ENCODE measurements around the gene RNPEPL1. TPM values are rescaled to one million over a fixed set of nuclear protein-coding genes. Genes with fewer than 3 reads are reported as not detected.
"Not testable (repeated sequence)": the region's sequence is repeated elsewhere in the genome, so short reads cannot be mapped to it uniquely, and the experiment has no call there.

Gene RNPEPL1
- 40.5 TPM for polyA plus RNA-seq (2013)

- WGBS (ENCODE audit: insufficient coverage) = 0% methylated on average over 46 of the region's 106 CpGs
- Histone ChIP-seq H3K27ac (ENCODE audit: insufficient read depth in 1 of 2, low read depth in 1 of 2, low read length in 2 of 2, poor library complexity in 1 of 2, severe bottlenecking in 2 of 2) (peak within 1 kb of the TSS in 1 of 2 experiments; percentile 68), H3K9me3 (ENCODE audit: control extremely low read depth in 1 of 5, control insufficient read depth in 4 of 5, insufficient read depth in 2 of 5, low read depth in 1 of 5, low read length in 4 of 5) (no peaks in the 10 kb centered on the region), H3K4me3 (ENCODE audit: control insufficient read depth in 1 of 7, extremely low read depth in 1 of 7, insufficient read depth in 4 of 7, low read depth in 2 of 7, low read length in 6 of 7) (peak within 1 kb of the TSS; percentile 49 to 86 (median 72)), H3K36me3 (ENCODE audit: control insufficient read depth in 4 of 4, insufficient read depth in 4 of 4, low read length in 3 of 4) (peaks cover 0 to 16% (median 8%) of the 10 kb centered on the region in 4 experiments), H3K27me3 (replicated peaks in 2 of 5; ENCODE audit: control insufficient read depth in 4 of 5, insufficient read depth in 5 of 5, low read length in 4 of 5) (no peaks in the 10 kb centered on the region), H3K4me1 (ENCODE audit: control extremely low read depth in 1 of 4, control insufficient read depth in 4 of 4, insufficient read depth in 4 of 4, low read length in 3 of 4) (peaks cover 13 to 63% (median 59%) of the 10 kb centered on the region in 4 experiments)
- ChIA-PET CTCF (interaction anchor here (1.0 to 2.9 kb wide), 5 partner anchors 14 to 35 kb away, joined by 3 to 16 read pairs (median 6); partner anchors contain the start of gene CAPN10), POLR2A (interaction anchor here (0.7 to 5.5 kb wide), 4 partner anchors 10 to 19 kb away, joined by 3 to 39 read pairs (median 4); partner anchors contain the start of genes ANKMY1 and CAPN10)
- peak in 2 of 3 donors; percentile 58 to 72 for DNase-seq
These were observed at the start of gene RNPEPL1 for GRCh38 chr2:240567872-240568677. Gene RNPEPL1 (plus strand): TSS chr2:240568484. CDS start chr2:240568587, 103 bp downstream.

GRCh38 chr2:240518981-240519380 is 49.3 kb upstream of the RNPEPL1 start:
- no peak for DNase-seq
- ChIA-PET CTCF (interaction anchor here (1.2 kb wide), 1 partner anchor 32 kb away, joined by 3 read pairs; no protein-coding TSS in a partner anchor), POLR2A (no interaction called here)
- Histone ChIP-seq H3K9me3 (ENCODE audit: control extremely low read depth in 1 of 5, control insufficient read depth in 4 of 5, insufficient read depth in 2 of 5, low read depth in 1 of 5, low read length in 4 of 5) (peaks cover 0 to 34% (median 17%) of the 10 kb centered on the region in 5 experiments), H3K27ac (ENCODE audit: insufficient read depth in 1 of 2, low read depth in 1 of 2, low read length in 2 of 2, poor library complexity in 1 of 2, severe bottlenecking in 2 of 2) (no peak overlapping the region), H3K27me3 (replicated peaks in 2 of 5; ENCODE audit: control insufficient read depth in 4 of 5, insufficient read depth in 5 of 5, low read length in 4 of 5) (peaks cover 0 to 23% (median 0%) of the 10 kb centered on the region in 5 experiments), H3K4me1 (ENCODE audit: control extremely low read depth in 1 of 4, control insufficient read depth in 4 of 4, insufficient read depth in 4 of 4, low read length in 3 of 4) (peaks cover 0 to 10% (median 6%) of the 10 kb centered on the region in 4 experiments), H3K4me3 (ENCODE audit: control insufficient read depth in 1 of 7, extremely low read depth in 1 of 7, insufficient read depth in 4 of 7, low read depth in 2 of 7, low read length in 6 of 7) (no peak overlapping the region), H3K36me3 (ENCODE audit: control insufficient read depth in 4 of 4, insufficient read depth in 4 of 4, low read length in 3 of 4) (peaks cover 10 to 23% (median 21%) of the 10 kb centered on the region in 4 experiments)
- 96% methylated on average over 2 of the region's 5 CpGs for WGBS (ENCODE audit: insufficient coverage)

- Histone ChIP-seq H3K36me3 (ENCODE audit: control insufficient read depth in 4 of 4, insufficient read depth in 4 of 4, low read length in 3 of 4) (peaks cover 10 to 28% (median 26%) of the 10 kb centered on the region in 4 experiments), H3K9me3 (ENCODE audit: control extremely low read depth in 1 of 5, control insufficient read depth in 4 of 5, insufficient read depth in 2 of 5, low read depth in 1 of 5, low read length in 4 of 5) (peaks cover 0 to 40% (median 22%) of the 10 kb centered on the region in 5 experiments), H3K27ac (ENCODE audit: insufficient read depth in 1 of 2, low read depth in 1 of 2, low read length in 2 of 2, poor library complexity in 1 of 2, severe bottlenecking in 2 of 2) (no peak overlapping the region), H3K27me3 (replicated peaks in 2 of 5; ENCODE audit: control insufficient read depth in 4 of 5, insufficient read depth in 5 of 5, low read length in 4 of 5) (peaks cover 0 to 23% (median 0%) of the 10 kb centered on the region in 5 experiments), H3K4me1 (ENCODE audit: control extremely low read depth in 1 of 4, control insufficient read depth in 4 of 4, insufficient read depth in 4 of 4, low read length in 3 of 4) (peaks cover 0 to 7% (median 3%) of the 10 kb centered on the region in 4 experiments), H3K4me3 (ENCODE audit: control insufficient read depth in 1 of 7, extremely low read depth in 1 of 7, insufficient read depth in 4 of 7, low read depth in 2 of 7, low read length in 6 of 7) (peak overlapping the region in 1 of 7 experiments; percentile 19)
- ChIA-PET POLR2A (no interaction called here), CTCF (interaction anchor here (1.0 to 1.2 kb wide), 2 partner anchors 31 to 32 kb away, joined by 3 read pairs; no protein-coding TSS in a partner anchor)
- peak in 1 of 3 donors; percentile 26 for DNase-seq
- 64% methylated on average over 18 of the region's 25 CpGs for WGBS (ENCODE audit: insufficient coverage)
These were observed 48.7 kb upstream of the RNPEPL1 start for GRCh38 chr2:240519396-240520129.

- peaks cover 10 to 31% (median 27%) of the 10 kb centered on the region in 4 experiments for H3K36me3 ChIP-seq (ENCODE audit: control insufficient read depth in 4 of 4, insufficient read depth in 4 of 4, low read length in 3 of 4)
- ChIA-PET POLR2A (no interaction called here), CTCF (interaction anchor here (1.0 to 1.2 kb wide), 2 partner anchors 31 to 33 kb away, joined by 3 read pairs; no protein-coding TSS in a partner anchor)
- peaks cover 0 to 44% (median 30%) of the 10 kb centered on the region in 5 experiments for H3K9me3 ChIP-seq (ENCODE audit: control extremely low read depth in 1 of 5, control insufficient read depth in 4 of 5, insufficient read depth in 2 of 5, low read depth in 1 of 5, low read length in 4 of 5)
- H3K4me1 ChIP-seq (ENCODE audit: control extremely low read depth in 1 of 4, control insufficient read depth in 4 of 4, insufficient read depth in 4 of 4, low read length in 3 of 4) = peaks cover 0 to 7% (median 3%) of the 10 kb centered on the region in 4 experiments
- 42% methylated on average over 22 of the region's 52 CpGs for WGBS (ENCODE audit: insufficient coverage)
- H3K27ac ChIP-seq (ENCODE audit: insufficient read depth in 1 of 2, low read depth in 1 of 2, low read length in 2 of 2, poor library complexity in 1 of 2, severe bottlenecking in 2 of 2) = no peak overlapping the region
- DNase-seq = peak in 2 of 3 donors; percentile 29 to 42
- H3K27me3 ChIP-seq (replicated peaks in 2 of 5; ENCODE audit: control insufficient read depth in 4 of 5, insufficient read depth in 5 of 5, low read length in 4 of 5) = peaks cover 0 to 23% (median 0%) of the 10 kb centered on the region in 5 experiments
- H3K4me3 ChIP-seq (ENCODE audit: control insufficient read depth in 1 of 7, extremely low read depth in 1 of 7, insufficient read depth in 4 of 7, low read depth in 2 of 7, low read length in 6 of 7) = peak overlapping the region in 1 of 7 experiments; percentile 38
These were observed 47.9 kb upstream of the RNPEPL1 start for GRCh38 chr2:240520130-240520973.

- no peak overlapping the region for H3K27ac ChIP-seq (ENCODE audit: insufficient read depth in 1 of 2, low read depth in 1 of 2, low read length in 2 of 2, poor library complexity in 1 of 2, severe bottlenecking in 2 of 2)
- H3K4me3 ChIP-seq (ENCODE audit: control insufficient read depth in 1 of 7, extremely low read depth in 1 of 7, insufficient read depth in 4 of 7, low read depth in 2 of 7, low read length in 6 of 7) = no peak overlapping the region
- H3K27me3 ChIP-seq (replicated peaks in 2 of 5; ENCODE audit: control insufficient read depth in 4 of 5, insufficient read depth in 5 of 5, low read length in 4 of 5) = peaks cover 0 to 23% (median 0%) of the 10 kb centered on the region in 5 experiments
- ChIA-PET CTCF (interaction anchor here (1.0 kb wide), 1 partner anchor 45 kb away, joined by 3 read pairs; no protein-coding TSS in a partner anchor), POLR2A (no interaction called here)
- H3K36me3 ChIP-seq (ENCODE audit: control insufficient read depth in 4 of 4, insufficient read depth in 4 of 4, low read length in 3 of 4) = peaks cover 10 to 37% (median 32%) of the 10 kb centered on the region in 4 experiments
- peaks cover 0 to 7% (median 3%) of the 10 kb centered on the region in 4 experiments for H3K4me1 ChIP-seq (ENCODE audit: control extremely low read depth in 1 of 4, control insufficient read depth in 4 of 4, insufficient read depth in 4 of 4, low read length in 3 of 4)
- 97% methylated on average over 6 of the region's 12 CpGs for WGBS (ENCODE audit: insufficient coverage)
- H3K9me3 ChIP-seq (ENCODE audit: control extremely low read depth in 1 of 5, control insufficient read depth in 4 of 5, insufficient read depth in 2 of 5, low read depth in 1 of 5, low read length in 4 of 5) = peaks cover 0 to 50% (median 36%) of the 10 kb centered on the region in 5 experiments
- DNase-seq = peak in 1 of 3 donors; percentile 2
These were observed 47.3 kb upstream of the RNPEPL1 start for GRCh38 chr2:240520974-240521350.

- H3K4me1 ChIP-seq (ENCODE audit: control extremely low read depth in 1 of 4, control insufficient read depth in 4 of 4, insufficient read depth in 4 of 4, low read length in 3 of 4); POLR2A ChIA-PET; H3K4me3 ChIP-seq (ENCODE audit: control insufficient read depth in 1 of 7, extremely low read depth in 1 of 7, insufficient read depth in 4 of 7, low read depth in 2 of 7, low read length in 6 of 7); H3K27ac ChIP-seq (ENCODE audit: insufficient read depth in 1 of 2, low read depth in 1 of 2, low read length in 2 of 2, poor library complexity in 1 of 2, severe bottlenecking in 2 of 2): not testable (repeated sequence)
- Histone ChIP-seq H3K27me3 (replicated peaks in 2 of 5; ENCODE audit: control insufficient read depth in 4 of 5, insufficient read depth in 5 of 5, low read length in 4 of 5) (peaks cover 0 to 23% (median 0%) of the 10 kb centered on the region in 5 experiments), H3K9me3 (ENCODE audit: control extremely low read depth in 1 of 5, control insufficient read depth in 4 of 5, insufficient read depth in 2 of 5, low read depth in 1 of 5, low read length in 4 of 5) (peaks cover 0 to 60% (median 43%) of the 10 kb centered on the region in 5 experiments), H3K36me3 (ENCODE audit: control insufficient read depth in 4 of 4, insufficient read depth in 4 of 4, low read length in 3 of 4) (peaks cover 10 to 46% (median 41%) of the 10 kb centered on the region in 4 experiments)
- CTCF ChIA-PET = interaction anchor here (1.0 to 1.6 kb wide), 2 partner anchors 8 to 44 kb away, joined by 3 to 5 read pairs; no protein-coding TSS in a partner anchor
- peak in 2 of 3 donors; percentile 15 to 31 for DNase-seq
- 93% methylated on average over 4 of the region's 5 CpGs for WGBS (ENCODE audit: insufficient coverage)
These were observed 46.4 kb upstream of the RNPEPL1 start for GRCh38 chr2:240521885-240522284.

Data from common myeloid progenitor, CD34-positive (primary cell).